NCI-H345 treated with DMSO at 0.1 percent for 48 hours (cell line): ENCODE measurements around the gene ORC2.
"Not testable (repeated sequence)": the region's sequence is repeated elsewhere in the genome, so short reads cannot be mapped to it uniquely, and the experiment has no call there.

ENCODE experiments used
- DNase-seq: peaks from one replicate; lab custom pipeline; 2025; ENCODE audit not compliant: unreplicated experiment; lab: John Stamatoyannopoulos, UW

ORC2 gene

DNA sequence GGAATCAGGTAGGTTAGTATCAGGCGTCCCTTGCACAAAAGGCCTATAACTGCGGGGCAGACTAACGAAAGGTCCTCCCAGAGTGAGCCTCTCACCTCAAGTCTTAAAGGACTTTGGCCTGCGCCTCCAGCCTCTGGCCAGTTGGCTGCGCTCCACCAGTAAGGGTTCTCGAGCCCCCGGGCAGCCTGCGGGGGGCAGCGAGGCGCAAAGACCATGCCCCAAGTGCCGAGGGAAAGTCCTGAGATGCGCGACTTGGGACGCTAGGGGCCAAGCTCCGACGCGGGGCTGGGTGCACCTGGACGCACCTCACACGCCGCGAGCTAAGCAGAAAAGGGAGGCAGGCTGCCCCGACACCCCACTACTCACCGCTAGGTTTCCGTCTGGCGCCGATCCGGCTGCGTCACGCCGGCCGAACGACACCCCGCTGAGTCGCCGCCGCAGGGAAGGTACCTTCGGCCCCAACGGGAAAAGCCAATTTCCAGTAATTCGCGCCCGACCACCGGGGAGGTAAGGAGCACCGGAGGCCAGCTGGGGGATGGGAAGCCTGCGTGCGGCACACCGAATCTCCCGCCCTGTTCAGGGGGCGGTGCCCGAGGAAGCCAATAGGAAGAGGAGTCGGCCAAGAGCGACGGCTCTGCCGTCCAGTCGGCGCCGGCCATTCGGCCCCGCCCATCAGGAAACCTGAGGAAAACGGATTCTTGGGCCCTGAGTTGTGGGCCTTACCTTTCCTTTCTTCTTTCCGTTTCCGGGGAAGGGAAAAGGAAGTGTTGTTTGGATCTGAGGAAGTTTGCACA is at the start of gene ORC2:
TSS of gene ORC2 (minus strand) at position 537 of the 794 bp plus-strand sequence. CDS start 5,537 bp downstream, outside the sequence.
- peak; percentile 94 for DNase-seq

DNA sequence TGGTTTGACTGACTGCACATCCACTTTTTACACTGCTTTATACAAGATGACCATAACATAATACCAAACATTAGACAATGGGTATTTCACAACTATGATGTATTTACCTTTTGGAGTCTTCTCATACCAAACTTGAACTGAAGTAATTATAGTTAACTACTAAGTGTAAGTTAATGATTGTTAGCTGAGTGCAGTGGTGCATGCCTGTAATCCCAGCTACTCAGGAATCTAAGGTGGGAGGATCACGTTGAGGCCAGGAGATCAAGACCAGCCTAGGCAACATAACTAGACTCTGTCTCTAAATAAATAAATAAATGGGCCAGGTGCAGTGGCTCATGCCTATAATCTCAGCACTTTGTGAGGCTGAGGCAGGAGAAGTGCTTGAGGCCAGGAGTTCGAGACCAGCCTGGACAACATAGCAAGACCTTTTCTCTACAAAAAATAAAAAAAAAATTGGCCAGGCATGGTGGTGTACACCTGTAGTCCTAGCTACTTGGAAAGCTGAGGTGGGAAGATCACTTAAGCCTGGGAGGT is 44.9 kb upstream of the ORC2 start:
- no peak for DNase-seq

DNA sequence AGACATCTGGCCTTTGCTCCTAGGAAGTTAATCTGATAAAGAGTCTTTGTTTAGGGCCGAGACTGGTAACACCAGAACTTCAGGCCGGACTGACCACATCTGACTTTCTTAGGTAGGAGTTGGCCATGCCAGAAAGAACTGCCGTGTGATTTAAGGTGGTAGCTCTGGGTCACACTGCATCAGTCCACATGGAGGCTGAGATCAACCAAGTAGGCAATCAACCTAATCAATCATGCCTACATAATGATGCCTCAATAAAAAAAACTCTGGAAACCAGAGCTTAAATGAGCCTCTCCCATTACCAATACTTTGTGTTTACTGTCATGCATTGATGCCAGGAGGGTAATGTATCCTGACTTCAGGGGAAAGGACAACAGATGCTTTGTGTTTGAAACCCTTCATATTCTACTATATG is 44.1 kb upstream of the ORC2 start:
- DNase-seq = no peak

DNA sequence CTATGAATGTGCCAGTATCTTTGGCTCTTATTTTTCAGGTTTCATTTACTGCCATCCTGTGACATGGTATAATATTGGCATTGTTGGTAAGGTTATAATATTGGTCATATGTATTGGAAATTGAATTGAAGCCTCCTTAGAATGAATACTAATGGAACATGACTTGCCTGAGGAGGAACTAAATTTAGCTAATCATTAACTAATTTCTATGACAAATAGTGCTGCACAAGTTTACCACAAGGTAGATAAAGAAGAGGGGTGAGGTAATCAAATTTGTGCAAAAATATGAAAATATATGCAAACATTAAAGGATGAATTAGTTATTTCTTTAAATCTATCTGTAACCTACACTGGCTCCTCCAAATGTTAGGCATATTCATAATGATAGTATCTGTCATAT is 43.2 kb upstream of the ORC2 start:
- no peak for DNase-seq

DNA sequence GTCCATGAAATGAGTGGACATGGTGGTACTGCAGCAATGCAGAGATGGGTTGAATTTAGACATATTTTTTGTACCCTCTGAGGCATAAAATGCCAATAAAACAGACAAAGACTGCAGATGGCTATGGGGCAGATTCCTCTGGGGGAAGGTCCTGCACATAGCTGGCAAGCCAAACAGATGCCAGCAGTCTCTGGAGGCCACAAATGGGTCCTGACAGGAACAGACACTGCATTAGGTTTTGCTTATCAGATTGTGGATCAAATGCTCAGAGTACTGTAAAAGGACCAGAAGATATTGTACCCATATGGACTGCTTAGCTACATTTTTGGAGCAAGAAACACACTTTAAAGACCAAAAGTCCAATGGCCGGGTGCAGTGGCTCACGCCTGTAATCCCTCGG is 40.9 kb upstream of the ORC2 start:
- no peak for DNase-seq

DNA sequence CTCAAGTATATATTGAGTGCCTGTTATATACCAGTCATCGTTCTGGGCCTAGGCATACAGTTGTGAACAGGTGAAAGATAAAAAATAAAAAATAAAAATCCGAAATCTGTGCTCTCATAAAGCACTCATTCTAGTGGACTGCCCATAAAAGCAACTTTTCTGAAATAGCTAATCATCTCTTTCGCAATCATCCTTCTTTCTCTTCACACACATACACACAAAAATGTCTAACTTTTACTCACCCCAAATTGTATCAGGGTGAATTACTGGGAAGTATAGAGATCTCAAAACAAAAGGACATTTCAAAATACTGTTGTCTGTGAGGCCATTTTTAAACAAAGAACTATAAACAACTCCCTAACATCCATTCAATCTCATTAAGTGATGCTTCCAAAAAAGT is 29.6 kb upstream of the ORC2 start:
- no peak for DNase-seq

DNA sequence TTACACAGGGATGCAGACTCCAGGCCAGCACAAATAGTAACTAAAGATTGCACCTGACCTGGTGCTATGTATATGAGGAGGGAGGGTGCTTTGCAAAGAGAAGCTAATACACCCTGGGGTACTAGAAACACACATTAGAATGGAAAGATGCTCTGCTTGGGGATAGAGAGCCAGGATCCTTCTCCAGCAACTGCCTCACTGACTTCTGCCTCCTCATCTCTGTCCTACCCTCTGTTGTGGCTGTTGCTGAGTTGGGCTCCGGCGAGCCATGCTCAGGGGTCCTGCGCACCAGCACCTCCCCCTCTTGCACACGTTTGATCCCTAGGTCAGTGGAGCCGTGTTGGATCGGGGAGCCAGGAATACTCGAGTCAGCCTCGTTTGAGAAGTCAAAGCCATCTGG is 23.7 kb upstream of the ORC2 start:
- DNase-seq = no peak

DNA sequence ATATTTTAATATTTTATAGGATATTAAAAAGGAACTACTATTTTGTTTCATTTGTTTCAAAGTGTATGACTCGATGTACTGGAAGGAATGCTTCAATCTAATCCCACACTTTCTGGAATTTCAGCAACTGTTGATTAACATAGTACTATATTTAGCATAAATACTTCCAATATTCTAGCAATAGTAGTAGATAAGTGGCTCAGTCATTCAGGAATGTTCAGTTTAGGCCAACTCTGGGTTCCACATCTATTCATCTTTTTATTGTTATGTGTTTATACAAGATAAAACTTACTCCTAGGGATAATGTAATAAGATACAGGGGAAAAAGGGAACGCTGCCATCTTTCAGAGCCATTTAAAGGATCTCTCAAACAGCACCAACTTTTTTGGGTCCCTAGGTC is 22.3 kb upstream of the ORC2 start:
- no peak for DNase-seq

DNA sequence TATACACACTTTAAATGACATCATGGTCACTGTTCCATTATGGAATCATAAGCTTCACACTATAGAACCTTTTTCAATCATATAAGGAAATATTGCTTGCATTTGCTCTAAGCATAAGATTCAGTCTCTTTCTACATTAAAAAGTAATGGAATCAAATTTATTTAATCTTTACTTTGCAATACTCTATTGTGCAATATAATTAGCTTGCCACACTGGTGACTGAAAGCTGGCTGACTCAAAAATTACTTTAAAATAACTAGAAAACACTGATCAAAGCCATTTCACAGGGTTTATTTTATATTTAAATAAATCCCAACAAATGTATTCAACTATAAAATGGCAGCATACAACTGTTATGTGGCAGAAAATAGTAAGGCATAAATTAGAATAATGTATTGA is 13.2 kb upstream of the ORC2 start:
- DNase-seq = no peak

DNA sequence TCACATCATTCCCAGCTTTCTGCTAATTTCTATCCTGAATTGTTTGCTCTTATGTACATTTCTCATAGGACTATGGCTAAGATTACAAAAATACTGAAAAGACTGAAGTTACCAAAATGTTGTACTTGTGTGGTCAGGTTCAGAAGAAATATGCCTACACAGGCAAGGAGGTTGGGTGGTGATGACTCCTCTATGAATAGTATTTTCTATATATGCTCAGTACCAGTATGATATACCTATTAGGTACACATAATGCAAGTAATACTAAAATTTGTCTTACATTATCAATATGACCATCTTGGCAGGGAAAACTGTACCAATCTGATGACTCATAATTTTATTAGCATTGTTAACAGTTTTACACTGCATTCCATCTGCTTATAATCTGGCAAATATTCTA is 12.2 kb upstream of the ORC2 start:
- DNase-seq = no peak

DNA sequence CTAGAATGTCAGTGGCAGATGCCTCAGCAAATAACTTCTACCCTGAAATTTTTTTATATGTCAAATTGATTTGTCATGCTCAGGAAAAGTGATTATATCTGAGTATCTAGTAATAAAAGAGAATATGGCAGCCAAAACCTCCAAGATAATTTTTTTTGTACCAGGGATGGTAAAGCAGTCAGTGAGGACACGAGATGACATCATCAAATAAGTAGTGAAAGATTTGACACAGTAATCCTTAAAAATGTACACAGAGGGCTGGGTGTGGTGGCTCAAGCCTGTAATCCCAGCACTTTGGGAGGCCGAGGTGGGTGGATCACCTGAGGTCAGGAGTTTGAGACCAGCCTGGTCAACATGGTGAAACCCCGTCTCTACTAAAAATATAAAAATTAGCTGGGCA is 6.6 kb upstream of the ORC2 start:
- DNase-seq = not testable (repeated sequence)

DNA sequence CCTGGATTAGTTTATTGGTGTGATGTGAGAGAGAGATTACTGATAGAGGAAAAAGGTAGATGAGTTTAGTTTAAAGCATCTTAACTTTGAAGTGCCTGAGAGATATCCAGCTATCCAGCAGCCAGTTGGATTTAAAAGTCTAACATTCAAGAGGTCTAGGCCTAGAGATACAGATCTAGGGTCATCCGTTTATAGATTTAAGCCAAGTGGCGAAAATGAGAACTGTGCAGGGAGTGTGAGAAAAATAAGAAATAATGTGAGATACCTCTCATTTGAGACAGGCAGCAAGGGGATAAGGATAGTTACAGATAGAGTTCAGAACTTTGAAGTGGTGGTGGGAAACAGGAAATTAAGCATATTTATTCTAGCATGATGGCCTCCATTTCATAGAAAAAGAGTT is 5.3 kb upstream of the ORC2 start:
- no peak for DNase-seq

DNA sequence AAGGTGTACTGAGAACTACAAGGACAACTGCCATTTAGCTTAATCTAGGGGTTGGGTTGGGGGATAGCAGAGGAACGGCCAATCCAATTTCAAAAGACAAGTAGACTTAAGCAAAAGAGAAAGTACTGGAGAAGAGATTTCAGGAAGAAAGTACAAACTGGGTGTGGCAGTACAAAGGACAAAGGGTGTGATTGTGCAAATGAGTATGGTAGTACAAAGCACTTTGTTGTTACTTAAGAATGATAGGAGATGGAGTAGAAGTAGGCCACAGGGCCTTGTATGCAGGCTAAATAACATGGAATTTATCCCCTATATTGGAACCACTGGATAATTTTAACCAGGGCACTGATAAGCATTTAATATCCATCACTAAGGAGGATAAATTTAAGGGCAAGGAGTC is 4.7 kb upstream of the ORC2 start:
- DNase-seq = no peak

DNA sequence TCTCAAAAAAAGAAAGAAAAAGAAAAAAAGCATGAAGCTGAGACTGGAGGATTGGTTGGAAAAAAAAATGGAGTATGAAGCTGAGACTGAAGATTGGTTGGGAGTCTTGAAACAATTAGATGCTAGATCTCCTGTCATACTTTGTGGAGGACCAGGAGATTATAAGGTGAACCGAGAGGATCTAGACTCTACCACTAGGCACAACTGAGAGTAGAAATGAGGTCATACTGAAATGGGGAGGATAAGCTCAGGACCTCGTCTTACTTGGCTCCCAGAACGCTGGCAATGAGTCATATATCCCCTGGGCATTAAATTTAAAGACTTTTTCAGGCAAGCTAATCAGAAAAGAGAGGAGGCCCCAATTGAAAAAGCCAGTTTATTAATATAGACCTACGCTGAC is 3.3 kb upstream of the ORC2 start:
- no peak for DNase-seq

DNA sequence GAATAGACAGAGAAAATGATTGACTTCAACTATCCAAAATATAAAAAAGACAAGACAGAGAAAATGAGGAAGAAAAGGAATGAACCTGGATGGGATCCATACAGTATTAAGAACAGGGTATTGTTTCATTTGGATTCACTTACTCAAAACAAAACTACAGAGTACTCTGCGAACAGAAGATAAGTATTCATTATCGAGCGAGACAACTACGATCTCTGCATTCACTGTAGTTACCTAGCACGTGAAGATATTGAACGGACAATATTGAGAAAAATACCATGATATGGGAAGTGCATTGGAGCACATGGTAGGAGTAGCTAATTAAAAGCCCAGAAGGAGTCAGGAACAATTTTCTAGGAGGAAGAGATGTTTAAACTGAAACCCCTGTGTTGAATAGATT is 1.0 kb upstream of the ORC2 start:
- peak; percentile 16 for DNase-seq

DNA sequence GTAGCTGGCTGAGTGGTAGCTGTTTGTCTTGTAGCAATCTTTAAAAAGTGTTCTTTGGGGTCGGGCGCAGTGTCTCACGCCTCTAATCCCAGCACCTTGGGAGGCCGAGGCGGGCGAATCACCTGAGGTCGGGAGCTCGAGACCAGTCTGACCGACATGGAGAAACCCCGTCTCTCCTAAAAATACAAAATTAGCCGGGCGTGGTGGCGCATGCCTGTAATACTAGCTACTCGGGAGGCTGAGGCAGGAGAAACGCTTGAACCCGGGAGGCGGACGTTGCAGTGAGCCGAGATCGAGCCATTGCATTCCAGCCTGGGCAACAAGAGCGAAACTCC is 425 bp upstream of the ORC2 start:
- DNase-seq = not testable (repeated sequence)

DNA sequence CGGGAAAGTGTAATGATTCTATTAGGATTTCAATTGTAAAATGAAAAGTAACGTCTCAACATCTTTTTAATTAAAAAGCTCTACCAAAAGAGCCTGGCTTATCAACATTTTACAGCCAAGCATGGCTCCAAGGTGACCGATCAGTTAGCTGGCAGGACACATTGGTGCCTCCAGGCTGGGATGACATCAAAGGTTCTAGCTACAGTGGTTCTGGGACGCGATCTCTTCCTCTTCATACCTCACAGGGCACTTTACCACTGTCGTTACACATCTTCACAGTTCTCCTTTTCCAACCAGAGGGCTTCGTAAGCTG is 693 bp downstream of the ORC2 start:
- no peak for DNase-seq

DNA sequence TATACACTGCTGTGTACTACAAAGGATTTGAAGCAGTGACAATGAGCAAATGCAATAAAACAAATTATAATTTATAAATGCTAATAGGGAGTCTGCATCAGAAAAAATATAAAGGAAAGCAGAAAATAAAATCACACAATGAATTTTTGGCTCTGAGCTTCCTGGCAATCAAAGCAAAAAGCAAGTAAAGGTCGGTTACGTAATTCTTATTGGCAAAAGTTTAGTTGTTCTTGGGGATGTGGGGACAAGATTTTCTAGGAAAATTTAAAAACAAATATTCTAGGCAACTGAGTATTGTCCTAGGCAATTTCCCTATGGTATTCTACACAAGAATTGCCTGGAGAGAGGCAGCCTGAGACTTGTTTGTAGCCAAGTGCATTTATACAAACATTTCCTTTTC is 1.8 kb downstream of the ORC2 start:
- no peak for DNase-seq

DNA sequence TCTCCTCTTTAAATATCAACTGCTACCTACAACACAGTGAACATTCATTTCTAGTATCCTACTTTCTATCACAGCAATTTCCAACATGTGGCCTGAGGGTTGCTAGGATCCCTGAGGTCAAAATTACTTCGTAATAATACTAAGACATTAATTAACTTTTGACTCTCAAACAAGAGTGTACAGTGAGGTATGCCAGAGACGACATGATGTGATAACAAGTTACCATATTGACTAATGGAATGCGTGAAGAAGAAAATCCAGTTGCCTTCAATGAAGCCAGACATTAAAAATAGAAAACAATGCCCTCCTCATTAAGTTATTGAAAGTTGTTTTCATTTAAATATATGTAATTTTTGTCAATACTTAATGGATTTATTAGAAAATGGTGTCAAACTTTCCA is 13.1 kb downstream of the ORC2 start:
- DNase-seq = no peak

DNA sequence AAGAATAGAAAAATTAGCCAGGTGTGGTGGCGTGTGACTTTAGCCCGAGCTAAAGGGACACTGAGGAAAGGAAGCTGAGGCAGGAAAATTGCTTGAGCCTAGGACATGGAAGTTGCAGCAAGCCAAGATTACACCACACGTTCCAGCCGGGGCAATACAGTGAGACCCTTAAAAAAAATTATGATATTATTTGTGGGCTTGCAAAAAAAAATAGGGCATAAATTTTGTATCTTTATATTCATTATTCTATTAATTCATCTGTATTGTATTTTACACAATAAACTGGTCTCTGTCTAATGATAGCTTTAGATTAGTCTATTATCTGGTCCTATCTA is 18.1 kb downstream of the ORC2 start:
- DNase-seq = no peak

DNA sequence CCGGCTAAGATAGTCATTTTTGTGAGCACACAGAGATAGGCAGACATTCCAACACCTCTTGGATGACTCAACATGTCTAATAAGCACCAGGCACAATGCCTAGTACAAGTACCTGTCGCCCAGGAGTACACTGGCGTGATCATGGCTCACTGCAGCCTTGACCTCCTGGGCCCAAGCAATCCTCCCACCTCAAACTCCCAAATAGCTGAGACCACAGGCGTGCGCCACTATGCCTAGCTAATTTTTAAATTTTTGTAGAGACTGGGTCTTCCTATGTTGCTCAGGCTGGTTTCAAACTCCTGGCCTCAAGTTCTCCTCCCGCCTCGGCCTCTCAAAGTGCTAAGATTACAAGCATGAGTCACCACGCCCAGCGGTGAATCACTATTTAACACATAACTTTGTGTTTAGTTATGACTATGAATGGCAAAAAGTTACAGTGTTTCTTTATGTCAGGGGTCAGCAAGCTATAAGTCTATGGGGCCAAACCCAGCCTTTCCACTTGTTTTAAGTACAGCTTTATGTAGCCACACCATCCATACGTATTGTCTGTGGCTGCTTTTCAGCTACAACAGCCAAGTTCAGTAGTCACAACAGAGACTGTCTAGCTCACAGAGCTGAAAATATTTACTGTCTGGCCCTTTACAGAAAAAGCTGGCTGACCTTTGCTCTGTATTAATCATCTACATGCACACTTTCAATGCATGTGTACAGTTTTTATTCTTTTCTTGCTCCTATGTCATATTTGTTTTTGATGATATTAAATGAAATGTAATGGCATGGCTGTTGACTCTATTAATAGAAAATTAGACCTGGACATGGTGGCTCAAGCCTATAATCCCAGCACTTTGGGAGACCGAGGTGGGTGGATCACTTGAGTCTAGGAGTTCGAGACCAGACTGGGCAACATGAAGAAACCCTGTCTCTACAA is 18.7 kb downstream of the ORC2 start:
- no peak for DNase-seq

DNA sequence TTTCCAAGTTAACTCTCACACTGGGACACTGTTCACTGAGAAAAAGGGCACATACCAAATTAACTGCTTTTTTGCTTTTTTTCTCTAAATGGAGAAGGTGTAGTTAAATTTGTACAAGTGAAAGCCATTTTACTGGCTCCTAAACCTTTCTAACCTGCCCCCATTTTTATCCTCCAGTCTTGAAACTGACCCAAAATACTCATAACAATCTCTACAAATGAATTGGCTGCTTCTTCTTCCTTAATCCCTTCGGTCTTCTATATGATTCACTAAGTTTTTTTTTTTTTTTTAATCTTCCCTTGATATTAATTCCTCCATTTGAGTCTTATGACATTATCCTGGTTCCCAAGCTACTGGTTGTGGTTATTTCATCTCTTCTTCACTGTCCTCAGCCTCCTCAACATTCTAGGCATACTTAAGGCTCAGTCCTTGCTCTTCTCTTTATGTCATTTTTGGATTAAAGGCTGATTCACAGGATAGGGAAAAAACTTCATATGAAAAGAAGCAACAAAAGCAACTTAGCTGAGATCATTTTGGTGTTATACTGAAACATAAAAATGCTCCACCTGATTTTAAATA is 19.8 kb downstream of the ORC2 start:
- DNase-seq = no peak
